GM21528 (cell line): Measurements from ENCODE around the gene C7orf57.

Experiments
- ATAC-seq: cut with Tn5 transposase; IDR thresholded peaks from one replicate; pipeline ENCODE4 v1.9.1; 2021; ENCODE audit warnings: mild to moderate bottlenecking, moderate library complexity; ENCODE audit not compliant: unreplicated experiment, low FRiP score

Gene C7orf57

DNA sequence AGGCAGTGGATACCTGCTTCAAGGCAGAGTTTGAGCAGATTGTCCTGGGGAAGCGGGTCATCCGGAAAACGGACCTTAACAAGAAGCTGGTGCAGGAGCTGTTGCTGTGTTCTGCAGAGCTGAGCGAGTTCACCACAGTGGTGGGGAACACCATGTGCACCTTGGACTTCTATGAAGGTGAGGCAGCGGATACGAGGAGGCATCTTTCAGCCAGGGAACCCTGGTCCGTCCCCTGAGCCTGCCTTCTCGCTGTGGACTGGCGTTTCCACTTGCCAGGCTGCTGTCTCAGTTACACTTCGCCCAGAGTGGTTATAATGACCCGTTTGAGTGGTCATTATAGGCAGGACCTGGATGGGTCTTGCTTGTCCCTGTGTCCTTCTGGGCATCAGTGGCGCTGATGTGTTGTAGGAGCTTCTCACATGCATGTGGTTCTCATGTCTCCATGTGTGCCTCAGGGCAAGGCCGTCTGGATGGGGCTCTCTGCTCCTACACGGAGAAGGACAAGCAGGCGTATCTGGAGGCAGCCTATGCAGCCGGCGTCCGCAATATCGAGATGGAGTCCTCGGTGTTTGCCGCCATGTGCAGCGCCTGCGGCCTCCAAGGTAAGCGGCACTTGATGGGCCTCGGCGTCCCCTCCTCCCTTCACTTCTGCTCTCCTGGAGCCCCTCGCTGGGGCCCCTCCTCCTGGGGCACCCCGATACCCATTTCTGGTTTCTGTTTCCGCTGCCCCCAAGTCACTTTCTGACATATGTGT, 71.7 kb downstream of the C7orf57 start:
- no peak for ATAC-seq

GRCh38 chr7:48107926-48108472, 72.7 kb downstream of the C7orf57 start:
- ATAC-seq: no peak

GRCh38 chr7:48108959-48109847, 73.9 kb downstream of the C7orf57 start:
- ATAC-seq: no peak

- ATAC-seq: peak; percentile 92
These were observed 74.7 kb downstream of the C7orf57 start for GRCh38 chr7:48109848-48110663.

GRCh38 chr7:48110868-48111267, 75.5 kb downstream of the C7orf57 start:
- no peak for ATAC-seq
